ENCODE results near the gene ENAH. TPM values are rescaled to one million over a fixed set of nuclear protein-coding genes. Genes with fewer than 3 reads are reported as not detected.
A peak's percentile ranks its signal among the peaks of the same experiment; 100 is the strongest.

Gene ENAH
- total RNA-seq, 1 donor from 2014 or later: 749 TPM

DNA sequence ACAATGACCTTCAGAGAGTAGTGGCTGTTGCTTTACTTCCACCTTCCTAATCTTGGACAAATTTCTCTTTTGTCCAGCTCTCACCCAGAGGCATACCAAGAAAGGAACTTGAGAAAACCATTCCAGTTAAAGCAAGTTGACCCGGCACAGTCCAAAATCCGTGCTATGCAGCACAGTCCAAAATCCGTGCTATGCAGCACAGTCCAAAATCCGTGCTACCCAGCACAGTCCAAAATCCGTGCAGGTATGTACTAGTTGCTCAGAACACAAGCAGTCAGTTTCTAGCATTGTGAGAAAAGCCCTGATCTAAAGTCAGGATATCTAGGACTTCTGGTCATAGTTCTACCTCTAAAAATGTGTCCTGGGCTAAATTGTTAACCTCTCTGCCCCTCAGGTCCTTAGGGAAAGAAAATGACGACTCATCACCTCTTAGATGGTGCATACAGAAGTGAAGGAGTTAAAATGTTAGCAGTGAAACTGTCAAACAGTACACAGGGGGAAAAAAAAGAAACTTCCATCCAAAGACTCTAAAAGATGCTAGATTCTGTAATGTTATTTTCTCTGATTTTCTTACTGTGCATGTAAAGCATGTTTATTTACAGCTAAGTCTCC, 40.3 kb upstream of the ENAH start:
- Mint-ChIP-seq H3K27me3 (ENCODE audit: low read depth, unreplicated experiment) (no peaks in the 10 kb centered on the region), H3K27ac (ENCODE audit: unreplicated experiment) (peak overlapping the region; percentile 38), H3K9me3 (ENCODE audit: unreplicated experiment) (peaks cover 3% of the 10 kb centered on the region), H3K4me3 (ENCODE audit: unreplicated experiment) (no peak overlapping the region), H3K4me1 (ENCODE audit: low read depth, unreplicated experiment) (peaks cover 48% of the 10 kb centered on the region), H3K36me3 (ENCODE audit: low read depth, unreplicated experiment) (peaks cover 1% of the 10 kb centered on the region)
- no peaks in the 10 kb centered on the region for H3K27me3 ChIP-seq (ENCODE audit: insufficient read depth, low read length)
- H3K4me3 ChIP-seq (ENCODE audit: insufficient read depth, low read depth, low read length): no peak overlapping the region
- H3K4me1 ChIP-seq (ENCODE audit: insufficient read depth, low read length): peaks cover 26% of the 10 kb centered on the region
- FAIRE-seq (no peak), DNase-seq (ENCODE audit: low read depth) (no peak)
- H3K27ac ChIP-seq (ENCODE audit: low read depth, low read length): no peak overlapping the region
- H4K20me1 ChIP-seq (ENCODE audit: insufficient read depth, low read length): no peaks in the 10 kb centered on the region
- no peaks in the 10 kb centered on the region for H3K36me3 ChIP-seq (ENCODE audit: insufficient read depth, low read length)
- no peaks in the 10 kb centered on the region for H3K9me3 ChIP-seq (ENCODE audit: insufficient read depth, low read depth, low read length)
- TF ChIP-seq EZH2 (IDR thresholded peaks at IDR 0.05; ENCODE audit: insufficient read depth, low read length): no peak
- TF ChIP-seq CTCF (IDR thresholded peaks at IDR 0.05; ENCODE audit: insufficient read depth, low read depth, low read length): no peak
- no peaks in the 10 kb centered on the region for H3K79me2 ChIP-seq (ENCODE audit: insufficient read depth, low read length)
- H2AFZ ChIP-seq (ENCODE audit: low read depth, low read length): no peak overlapping the region
- no peak overlapping the region for H3K4me2 ChIP-seq (ENCODE audit: low read length)
- no peak overlapping the region for H3K9ac ChIP-seq (ENCODE audit: low read length)

- Histone ChIP-seq H3K27ac (ENCODE audit: low read depth, low read length) (peak overlapping the region; percentile 6), H3K36me3 (ENCODE audit: insufficient read depth, low read length) (no peaks in the 10 kb centered on the region), H4K20me1 (ENCODE audit: insufficient read depth, low read length) (no peaks in the 10 kb centered on the region), H3K9ac (ENCODE audit: low read length) (no peak overlapping the region), H3K4me3 (ENCODE audit: insufficient read depth, low read depth, low read length) (no peak overlapping the region), H3K27me3 (ENCODE audit: insufficient read depth, low read length) (no peaks in the 10 kb centered on the region), H3K4me2 (ENCODE audit: low read length) (no peak overlapping the region), H2AFZ (ENCODE audit: low read depth, low read length) (no peak overlapping the region), H3K79me2 (ENCODE audit: insufficient read depth, low read length) (no peaks in the 10 kb centered on the region), H3K9me3 (ENCODE audit: insufficient read depth, low read depth, low read length) (no peaks in the 10 kb centered on the region), H3K4me1 (ENCODE audit: insufficient read depth, low read length) (peaks cover 26% of the 10 kb centered on the region)
- FAIRE-seq (no peak), DNase-seq (ENCODE audit: low read depth) (no peak)
- Mint-ChIP-seq H3K27me3 (ENCODE audit: low read depth, unreplicated experiment) (no peaks in the 10 kb centered on the region), H3K36me3 (ENCODE audit: low read depth, unreplicated experiment) (peaks cover 1% of the 10 kb centered on the region), H3K9me3 (ENCODE audit: unreplicated experiment) (peaks cover 3% of the 10 kb centered on the region), H3K4me3 (ENCODE audit: unreplicated experiment) (no peak overlapping the region), H3K4me1 (ENCODE audit: low read depth, unreplicated experiment) (peaks cover 48% of the 10 kb centered on the region), H3K27ac (ENCODE audit: unreplicated experiment) (peak overlapping the region; percentile 100)
- TF ChIP-seq EZH2 (IDR thresholded peaks at IDR 0.05; ENCODE audit: insufficient read depth, low read length) (no peak), CTCF (IDR thresholded peaks at IDR 0.05; ENCODE audit: insufficient read depth, low read depth, low read length) (no peak)
Measured at GRCh38 chr1:225692517-225692879, 39.6 kb upstream of the ENAH start.

GRCh38 chr1:225691861-225692516, 39.1 kb upstream of the ENAH start:
- Histone ChIP-seq H3K79me2 (ENCODE audit: insufficient read depth, low read length) (no peaks in the 10 kb centered on the region), H3K9ac (ENCODE audit: low read length) (peak overlapping the region; percentile 73), H2AFZ (ENCODE audit: low read depth, low read length) (no peak overlapping the region), H3K27ac (ENCODE audit: low read depth, low read length) (peak overlapping the region; percentile 80), H3K4me3 (ENCODE audit: insufficient read depth, low read depth, low read length) (no peak overlapping the region), H3K4me2 (ENCODE audit: low read length) (peak overlapping the region; percentile 68), H4K20me1 (ENCODE audit: insufficient read depth, low read length) (no peaks in the 10 kb centered on the region), H3K36me3 (ENCODE audit: insufficient read depth, low read length) (no peaks in the 10 kb centered on the region), H3K4me1 (ENCODE audit: insufficient read depth, low read length) (peaks cover 26% of the 10 kb centered on the region), H3K9me3 (ENCODE audit: insufficient read depth, low read depth, low read length) (no peaks in the 10 kb centered on the region), H3K27me3 (ENCODE audit: insufficient read depth, low read length) (no peaks in the 10 kb centered on the region)
- FAIRE-seq (peak; percentile 80), DNase-seq (ENCODE audit: low read depth) (peak; percentile 99)
- Mint-ChIP-seq H3K9me3 (ENCODE audit: unreplicated experiment) (peaks cover 3% of the 10 kb centered on the region), H3K4me1 (ENCODE audit: low read depth, unreplicated experiment) (peaks cover 45% of the 10 kb centered on the region), H3K4me3 (ENCODE audit: unreplicated experiment) (peak overlapping the region; percentile 31), H3K27ac (ENCODE audit: unreplicated experiment) (peak overlapping the region; percentile 100), H3K36me3 (ENCODE audit: low read depth, unreplicated experiment) (peaks cover 1% of the 10 kb centered on the region), H3K27me3 (ENCODE audit: low read depth, unreplicated experiment) (no peaks in the 10 kb centered on the region)
- TF ChIP-seq CTCF (IDR thresholded peaks at IDR 0.05; ENCODE audit: insufficient read depth, low read depth, low read length): no peak
- TF ChIP-seq EZH2 (IDR thresholded peaks at IDR 0.05; ENCODE audit: insufficient read depth, low read length): no peak
